HG03060 (cell line): Measurements from ENCODE around the gene PROM1.

Experiments
- ATAC-seq: cut with Tn5 transposase; IDR thresholded peaks from one replicate; pipeline ENCODE4 v1.9.1; 2021; ENCODE audit warnings: low read depth, moderate number of reproducible peaks; ENCODE audit not compliant: unreplicated experiment

PROM1 gene

DNA sequence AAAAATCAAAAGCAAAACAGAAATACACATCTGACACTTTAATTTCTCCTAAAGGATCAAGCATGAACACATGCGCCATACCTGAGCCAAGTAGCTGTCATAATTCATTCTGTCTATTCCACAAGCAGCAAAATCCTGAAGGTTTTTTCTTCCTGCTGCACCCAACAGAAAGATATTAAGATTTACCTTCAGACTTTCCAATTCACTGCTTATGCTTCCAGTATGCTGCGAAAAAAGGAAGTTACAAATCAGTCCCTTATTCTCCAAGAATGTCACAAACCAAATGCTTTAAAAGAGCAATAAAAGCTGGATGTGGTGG lies 91.7 kb downstream of the PROM1 start:
- ATAC-seq = no peak

DNA sequence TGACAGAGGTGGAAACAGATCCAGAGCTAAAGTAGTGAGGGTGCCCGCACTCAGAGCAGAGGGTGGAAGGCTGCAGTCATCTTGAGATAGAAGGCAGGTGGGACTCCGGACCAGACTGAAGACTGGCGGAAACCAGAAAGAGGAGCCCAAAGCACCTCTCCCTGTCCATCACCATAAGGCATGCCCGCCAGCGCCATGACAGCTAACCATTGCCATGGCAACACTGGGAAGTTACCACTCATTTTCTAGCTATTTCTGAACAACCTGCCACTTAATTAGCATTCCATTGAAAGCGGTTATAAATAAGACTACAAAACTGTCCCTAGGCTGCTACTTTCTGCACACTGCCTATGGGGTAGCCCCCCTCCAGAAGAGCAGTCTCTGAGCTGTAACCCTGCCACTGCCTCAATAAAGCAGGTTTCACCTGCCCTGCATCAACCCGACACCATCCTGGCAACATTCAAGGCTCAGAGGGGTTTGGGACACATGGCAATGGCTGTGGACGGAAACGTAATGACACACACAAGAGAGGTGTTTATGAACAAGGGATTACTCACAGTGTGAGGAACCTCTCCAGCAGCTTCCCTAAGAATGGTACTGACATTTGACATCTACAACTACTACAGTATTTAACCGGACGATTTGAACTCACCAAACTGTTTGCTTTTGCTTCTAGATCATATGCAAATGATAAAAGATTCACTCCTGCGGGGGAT lies 93.1 kb downstream of the PROM1 start:
- no peak for ATAC-seq

DNA sequence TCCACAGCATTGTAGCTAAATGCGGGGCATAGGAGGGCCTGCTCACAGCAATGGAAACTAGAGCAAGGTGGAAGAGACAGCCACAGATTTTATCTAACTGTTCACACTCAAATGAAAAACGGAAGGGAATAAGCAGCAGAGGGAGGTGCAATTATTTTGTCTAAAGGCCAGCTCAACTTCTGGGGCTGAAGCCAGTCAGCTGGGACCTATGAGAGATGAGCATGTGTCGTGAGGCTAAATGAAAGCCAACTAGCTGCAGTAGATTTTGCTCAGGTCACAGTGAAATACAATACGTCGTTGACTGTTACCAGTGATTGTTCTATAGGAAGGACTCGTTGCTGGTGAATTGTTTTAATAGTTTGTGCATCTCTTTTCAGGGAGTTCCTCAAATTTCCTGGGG lies 94.4 kb downstream of the PROM1 start:
- ATAC-seq = no peak

DNA sequence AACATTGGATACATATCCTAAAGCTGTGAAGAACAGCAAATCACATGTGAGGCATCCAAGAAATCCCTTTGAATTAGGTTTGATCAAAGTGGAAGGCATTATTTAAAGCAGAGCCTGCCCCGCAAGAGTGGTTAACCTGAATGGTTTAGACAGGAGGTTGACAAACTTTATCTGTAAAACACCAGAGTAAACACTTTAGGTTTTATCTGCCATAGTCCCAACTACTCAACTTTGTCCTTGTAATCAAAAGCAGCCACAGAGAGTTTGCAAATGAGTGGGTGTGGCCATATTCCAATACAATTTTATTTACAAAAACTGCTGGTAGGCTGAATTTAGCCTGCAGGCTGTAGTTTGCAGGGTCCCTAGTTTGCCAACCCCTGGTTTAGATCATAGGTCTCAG lies 95.6 kb downstream of the PROM1 start:
- ATAC-seq = no peak

DNA sequence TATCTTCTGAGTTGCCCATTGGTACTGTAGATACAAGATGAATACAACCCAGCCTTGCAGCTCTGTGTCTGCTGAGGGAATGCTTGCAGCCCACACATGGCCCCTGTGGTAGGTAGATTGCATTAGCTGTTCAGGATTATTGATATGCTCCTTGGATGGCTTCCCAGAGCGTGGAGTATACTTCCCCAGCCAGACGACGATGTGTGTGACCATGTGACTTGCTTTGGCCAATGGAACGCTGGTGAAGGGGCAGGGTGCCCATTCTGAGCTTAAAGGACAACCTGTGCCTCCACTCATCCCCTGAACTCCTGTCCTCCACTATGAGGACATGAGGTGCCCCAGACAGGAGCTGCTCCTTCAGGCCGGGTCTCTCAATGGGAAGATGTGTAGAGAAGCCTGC lies 96.9 kb downstream of the PROM1 start:
- no peak for ATAC-seq

DNA sequence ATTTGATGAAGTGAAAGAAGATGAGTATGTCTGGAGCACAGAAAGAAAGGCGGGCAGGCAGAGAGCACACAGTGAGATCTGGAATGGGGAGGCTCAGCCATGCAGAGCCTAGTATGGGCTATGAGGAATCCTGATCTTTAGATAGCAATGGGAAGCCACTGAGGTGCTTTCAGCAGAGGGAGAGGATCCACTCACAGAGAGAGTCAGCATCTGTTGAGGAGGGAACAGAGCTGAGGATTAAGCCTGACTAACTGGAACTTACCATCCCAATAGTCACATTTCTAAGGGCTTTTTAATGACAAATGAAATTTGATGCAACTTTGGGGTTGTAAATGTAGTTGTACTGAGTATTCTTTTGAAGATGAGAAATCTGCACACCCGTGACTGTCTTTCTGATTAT lies 100.2 kb downstream of the PROM1 start:
- no peak for ATAC-seq

DNA sequence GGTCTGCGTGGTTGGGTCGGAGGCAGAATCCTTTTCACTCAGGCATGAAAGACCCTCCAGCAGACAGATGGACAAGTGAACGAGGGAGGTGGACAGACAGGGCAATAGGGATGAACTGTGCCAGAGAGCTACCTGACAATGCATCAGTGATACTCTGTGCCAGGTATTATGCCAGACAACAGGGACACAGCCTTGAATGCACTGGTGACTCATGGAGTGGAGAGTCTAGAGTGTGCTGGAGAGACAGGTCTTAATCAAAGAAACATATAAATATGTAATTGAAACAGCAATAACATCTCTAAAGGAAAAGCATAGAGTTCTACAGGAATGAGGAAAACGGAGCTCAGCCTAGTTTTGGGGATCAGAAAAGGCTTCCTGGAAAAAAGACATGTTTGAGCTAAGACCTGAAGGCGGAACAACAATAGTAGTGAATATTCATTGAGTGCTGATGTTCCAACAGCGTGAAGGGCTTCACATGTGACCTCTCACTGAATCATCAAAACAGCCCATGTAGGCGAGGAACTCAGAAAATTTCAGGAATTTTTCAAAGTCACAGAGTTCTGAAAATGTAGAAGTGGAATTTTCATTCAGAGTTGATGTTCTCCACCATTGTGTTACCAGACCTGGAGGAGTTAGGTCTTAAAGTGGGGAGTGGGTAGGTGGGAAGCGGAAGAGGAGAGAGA lies 100.8 kb downstream of the PROM1 start:
- no peak for ATAC-seq

DNA sequence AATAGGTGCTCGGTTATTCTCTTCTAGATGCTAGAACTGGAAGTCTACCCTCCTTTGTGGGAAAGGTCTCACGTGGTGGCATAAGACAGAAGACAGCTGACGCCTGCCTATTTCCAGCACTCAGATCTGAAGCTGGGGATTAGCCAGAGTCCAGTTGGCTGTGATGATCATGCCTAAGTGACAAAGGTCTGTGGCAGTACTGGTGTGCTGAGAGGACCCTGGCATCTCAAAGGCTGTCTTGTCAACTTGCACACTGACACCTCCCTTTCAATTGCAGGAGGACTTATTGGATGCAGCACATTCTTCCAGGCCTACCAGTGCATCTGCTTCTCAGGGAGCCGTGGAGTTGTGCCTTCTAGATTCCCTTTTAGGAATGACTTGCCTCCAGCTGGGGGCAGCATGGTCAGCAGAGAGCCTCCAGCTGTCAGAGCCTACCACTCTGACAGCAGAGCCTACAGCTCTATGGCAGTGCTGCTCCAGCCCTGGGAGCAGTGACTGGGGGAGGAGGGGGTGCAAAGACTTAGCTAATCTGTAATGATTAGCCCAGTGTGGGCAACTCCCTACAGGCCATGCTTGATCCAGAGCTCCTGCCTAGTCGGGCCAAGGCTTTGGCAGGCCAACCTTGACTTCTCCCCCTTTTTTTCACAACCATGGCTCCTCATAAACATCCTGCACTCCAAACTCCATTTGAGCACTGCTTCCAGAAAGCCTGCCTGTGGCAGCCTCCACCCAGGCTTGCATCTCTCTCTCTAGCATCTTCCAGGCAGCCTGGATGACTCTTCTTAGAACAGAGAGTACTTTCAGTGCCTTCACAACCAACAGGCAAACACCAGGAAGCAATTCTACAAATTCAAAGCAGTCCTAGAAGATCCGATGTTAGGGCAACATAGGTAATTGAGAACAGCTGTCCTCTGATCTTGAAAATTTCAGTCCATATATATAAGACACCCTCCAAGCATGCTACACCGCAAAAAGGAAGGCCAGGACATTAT lies 107.1 kb downstream of the PROM1 start:
- no peak for ATAC-seq

DNA sequence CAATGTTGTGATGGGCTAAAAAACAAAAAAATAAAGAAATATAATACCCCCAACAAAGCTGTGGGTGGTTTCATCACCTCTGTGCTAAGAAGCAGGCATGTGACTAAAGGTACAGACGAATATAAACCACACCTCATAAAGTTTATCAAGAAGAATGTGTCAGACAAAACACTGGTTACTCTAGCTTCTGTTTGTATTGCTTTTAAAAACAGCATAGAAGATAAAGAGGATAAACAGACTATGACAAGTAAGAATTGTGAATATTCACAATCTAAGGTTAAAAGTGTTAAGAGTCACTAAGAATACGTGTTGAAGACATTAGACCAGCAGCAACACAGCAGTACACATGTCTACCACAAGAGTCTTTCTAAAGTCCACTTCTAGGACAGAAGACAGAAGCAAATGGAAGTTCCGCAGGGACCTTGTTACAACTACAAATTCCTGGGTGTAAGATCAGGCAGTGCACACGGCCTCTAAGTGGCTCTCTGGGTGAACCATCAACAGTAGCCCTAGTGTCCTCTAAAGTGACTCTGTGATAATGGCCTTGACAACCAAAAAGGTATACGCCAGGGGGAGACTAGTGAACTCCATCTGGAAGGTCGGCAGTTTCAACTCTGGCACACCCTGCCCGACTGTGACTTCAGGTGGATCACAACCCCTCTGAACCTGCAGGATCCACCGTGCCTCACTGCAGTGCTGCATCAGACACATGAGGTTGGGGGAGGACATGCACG lies 112.6 kb downstream of the PROM1 start:
- ATAC-seq = no peak

DNA sequence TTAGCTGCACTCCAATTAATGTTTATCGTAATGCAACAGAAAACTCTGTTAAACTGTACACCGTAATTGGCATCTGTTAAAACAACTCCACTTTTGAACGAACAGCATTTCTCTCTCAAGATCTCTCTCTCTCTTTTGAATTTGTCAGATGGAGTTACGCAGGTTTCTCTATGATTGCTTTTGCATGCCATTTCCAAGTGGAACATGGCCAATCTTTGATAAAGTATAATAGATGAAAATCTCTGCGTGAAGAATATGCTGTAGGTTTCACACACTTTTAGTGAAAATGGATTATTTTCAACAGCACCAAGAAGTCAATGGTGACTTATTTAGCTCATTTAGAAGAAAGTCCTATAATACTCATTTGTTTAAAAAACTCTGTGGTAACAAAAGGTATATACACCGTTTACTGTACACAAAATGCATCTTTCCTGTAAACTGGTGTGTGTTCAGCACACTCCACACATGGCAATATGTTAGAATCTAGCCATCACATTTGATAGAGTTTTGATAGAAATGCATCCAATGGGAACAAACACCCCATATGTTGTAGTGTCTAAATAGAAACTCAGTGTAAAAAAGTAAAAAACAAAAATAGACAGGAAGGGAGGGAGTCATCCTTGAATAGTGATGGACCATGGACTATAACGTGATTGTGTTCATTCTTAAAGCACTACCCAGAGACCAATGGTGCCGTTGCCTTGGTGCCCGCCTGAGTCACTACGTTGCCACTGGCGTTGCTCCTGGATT lies 115.1 kb downstream of the PROM1 start:
- ATAC-seq = no peak

DNA sequence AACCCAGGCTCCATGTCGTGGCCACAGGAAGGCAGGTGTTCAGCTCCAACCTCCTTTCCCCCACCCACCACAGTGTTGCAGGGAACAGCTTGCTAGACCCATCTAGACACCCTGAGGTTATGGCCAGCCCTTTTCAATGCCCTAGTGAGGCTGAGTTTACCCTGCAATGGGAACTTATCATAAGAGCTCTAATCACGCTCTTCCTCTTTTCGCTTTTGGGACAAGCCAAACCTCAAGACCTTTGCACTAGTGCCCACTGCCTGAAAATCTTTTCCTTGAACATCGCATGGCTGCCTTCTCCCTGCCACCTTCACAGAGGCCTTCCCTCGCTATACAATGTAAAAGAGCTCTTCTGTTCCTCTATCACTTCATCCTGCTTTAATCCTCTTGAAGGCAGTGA lies 118.5 kb downstream of the PROM1 start:
- ATAC-seq = no peak

DNA sequence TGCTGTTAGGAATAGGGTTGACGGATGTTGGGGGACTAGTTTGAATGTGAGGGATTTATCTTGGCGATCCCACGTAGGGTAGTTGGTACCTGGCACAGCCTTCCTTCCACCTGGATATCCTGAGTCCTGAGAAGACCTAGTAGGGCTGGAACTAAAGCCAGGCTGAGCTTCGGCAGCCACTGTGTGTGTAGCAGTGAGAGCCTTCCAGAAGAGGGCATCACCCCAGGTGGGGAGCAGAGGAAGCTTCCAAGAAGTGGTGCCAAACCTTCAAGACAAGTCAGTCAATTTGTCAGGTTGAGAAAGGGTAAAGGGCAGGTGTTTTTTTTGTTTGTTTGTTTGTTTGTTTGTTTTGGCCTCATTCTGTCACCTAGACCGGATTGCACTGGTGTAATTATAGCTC lies 119.7 kb downstream of the PROM1 start:
- ATAC-seq = no peak

DNA sequence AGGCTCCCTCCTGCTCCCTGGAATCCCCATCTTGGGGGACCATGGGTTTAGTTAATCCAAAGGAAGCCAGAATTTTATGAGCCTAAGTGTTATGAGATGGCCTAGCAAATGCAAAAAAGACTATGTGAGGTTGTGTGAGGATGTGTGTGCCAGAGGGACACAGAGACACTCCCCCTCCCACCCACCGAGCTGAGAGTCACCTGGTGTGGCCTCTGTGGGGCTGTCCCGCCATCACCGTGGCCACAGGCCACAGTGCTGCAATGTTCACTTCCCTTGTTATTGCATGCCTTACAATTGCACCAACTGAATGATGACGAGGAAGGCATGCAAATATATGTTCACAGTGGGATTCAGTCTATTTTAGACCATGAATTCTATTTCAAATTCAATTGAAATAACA lies 120.2 kb downstream of the PROM1 start:
- ATAC-seq = no peak

DNA sequence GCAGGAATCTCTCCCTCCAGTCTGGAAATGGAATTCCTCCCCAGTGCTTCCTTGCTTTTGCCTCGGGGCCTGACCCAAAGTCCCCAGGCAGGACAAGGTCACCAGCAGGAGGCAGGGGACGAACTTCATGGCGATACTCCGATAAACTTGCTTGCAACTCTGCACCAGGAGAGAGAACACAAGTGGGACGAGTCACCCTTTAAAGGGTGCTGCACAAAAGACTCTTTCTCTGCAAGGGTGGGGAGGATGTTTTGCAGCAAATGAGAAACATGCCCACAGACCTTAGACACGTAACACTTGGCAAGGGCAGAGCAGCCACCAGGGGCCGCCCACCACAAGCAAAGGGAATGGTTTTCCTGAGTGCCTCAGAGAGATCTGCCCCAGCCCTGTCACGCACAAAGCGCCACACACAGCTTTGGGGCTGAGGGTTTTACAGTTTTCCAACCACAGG lies 120.8 kb downstream of the PROM1 start, which contains the start of gene FGFBP2:
Gene FGFBP2, minus strand, starts transcription at position 175 of the 451 bp plus-strand sequence. Its CDS starts 46 bp downstream, at position 129.
- no peak for ATAC-seq

DNA sequence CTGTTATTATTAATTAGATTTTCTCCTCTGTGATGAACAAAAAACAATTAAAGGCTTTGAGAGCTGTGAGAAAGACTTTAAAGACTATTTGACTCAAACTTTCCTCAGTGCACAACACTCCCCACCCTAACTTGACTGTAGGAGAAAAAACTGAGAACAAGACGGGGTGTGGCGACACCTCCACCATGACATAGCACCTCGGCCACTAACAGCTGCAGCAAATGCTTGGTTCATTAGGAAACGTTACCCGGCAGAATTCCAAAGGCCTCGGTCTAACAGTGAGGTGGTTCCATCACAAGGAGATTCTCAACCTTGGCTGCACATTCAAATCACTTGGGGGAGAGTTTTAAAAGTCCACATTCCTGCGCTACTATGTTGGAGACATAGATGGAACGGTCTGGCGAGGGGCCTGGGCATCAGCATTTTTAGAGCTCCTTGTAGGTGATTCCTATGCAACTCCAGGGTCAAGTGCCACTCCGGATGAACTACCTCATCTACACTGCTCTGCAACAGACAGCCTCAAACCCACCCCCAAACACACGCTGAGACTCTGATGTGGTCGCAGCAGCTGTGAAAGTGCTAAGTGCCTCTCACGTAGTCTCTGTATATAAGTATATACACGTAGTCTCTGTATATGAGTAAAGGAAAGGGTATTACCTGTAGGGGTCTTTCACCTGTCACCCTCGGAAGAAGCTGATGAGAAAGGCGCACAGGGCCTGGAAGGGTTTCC lies 121.9 kb downstream of the PROM1 start:
- no peak for ATAC-seq

DNA sequence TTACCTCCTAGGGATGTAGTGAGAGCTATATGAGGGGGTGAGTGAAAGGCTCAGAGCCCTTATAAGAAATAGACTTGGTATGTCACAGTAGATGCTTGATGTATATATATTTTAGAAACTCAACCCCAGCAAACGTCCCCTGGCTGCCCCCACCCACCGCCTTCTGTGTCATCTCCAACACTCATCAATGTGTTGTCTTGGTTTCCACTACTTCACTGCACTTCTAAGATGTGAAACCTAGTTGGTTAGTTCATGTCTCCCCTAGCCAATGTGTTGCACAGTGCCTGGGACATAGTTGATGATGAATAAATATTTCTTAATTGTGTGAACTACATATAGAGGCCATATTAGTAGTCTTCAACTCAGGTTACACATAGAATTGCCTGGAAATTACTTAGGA lies 125.3 kb downstream of the PROM1 start:
- ATAC-seq = no peak

DNA sequence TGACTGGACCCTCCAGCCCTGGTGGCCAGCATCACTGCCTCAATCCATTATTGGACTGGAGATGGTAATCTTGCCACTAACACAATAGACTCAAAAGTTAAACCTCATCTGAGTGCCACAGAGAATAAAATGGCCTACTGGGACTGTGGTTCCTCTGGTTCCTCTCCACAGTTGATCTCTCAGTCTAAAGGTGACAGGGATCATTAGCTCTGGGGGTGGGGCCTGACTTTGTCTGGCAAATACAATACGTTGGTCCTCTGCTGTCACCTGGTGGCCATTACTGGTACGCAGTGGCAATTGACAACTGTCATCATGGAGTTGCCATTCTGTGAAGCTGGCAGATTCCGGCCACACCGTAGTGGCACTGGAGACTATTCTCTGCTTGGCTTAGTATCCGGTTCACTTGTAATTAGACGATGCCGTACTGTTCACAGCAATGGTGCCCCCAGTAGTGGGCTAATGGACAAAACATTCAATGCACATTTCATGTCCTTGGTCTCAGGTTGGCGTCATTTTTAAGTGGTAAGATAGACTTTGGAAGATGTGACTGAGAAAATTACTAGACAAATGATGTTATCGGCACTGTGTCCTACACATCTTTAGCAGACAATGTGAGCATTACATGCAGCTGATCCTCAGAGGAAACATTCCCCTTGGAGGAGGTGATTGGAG lies 127.5 kb downstream of the PROM1 start:
- peak; percentile 84 for ATAC-seq

DNA sequence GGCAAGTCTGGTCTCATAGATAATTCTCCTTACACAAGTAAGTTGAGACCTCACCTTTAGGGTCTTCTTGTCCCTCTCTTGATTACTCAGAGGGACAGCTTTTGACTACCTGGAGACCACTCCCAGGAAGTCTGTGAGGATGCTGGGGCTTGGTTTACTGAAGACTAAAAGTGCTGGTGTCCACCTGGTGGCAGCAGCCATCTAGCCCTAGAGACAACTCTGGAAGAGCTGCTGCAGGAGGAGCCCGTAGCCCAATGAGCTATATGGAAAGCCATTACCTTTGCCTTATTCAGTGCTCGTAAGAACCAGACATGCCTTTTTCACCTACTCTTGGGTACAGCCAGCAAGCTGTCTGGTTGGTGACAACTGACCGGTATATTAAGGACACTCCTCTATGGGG lies 128.2 kb downstream of the PROM1 start:
- no peak for ATAC-seq

DNA sequence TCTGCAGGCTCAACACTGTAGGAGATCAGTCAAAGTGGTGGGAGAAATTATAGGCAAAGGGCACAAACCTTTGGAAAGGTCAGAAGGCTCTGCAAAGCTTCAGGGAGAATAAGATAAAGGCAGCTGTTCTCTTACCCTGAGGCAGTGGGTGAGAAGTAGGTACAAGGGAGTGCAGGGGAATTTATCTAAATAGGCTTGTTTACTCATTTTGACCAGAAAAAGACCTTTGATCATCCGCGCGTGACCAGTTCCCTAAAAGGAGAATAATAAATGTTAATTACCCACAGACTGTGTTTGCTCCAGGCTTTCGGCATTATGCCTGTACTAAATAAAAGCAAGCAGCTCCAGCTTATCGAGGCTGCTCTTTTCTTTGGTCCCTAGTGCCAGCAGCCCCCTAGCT lies 130.2 kb downstream of the PROM1 start:
- ATAC-seq = no peak
